ENCODE measurements around the gene LIM2. TPM values are rescaled to one million over a fixed set of nuclear protein-coding genes. Genes with fewer than 3 reads are reported as not detected.

LIM2 gene
- total and polyA plus RNA-seq, 2 donors (not counting 1 experiment from before 2014, with no cell fraction given) = not detected

- TF ChIP-seq EZH2 (IDR thresholded peaks at IDR 0.05; ENCODE audit: borderline replicate concordance, insufficient read depth, low read depth, low read length, poor library complexity, severe bottlenecking) (no peak), CTCF (IDR thresholded peaks at IDR 0.05) (no peak)
- Histone ChIP-seq H3K9me3 (ENCODE audit: control extremely low read depth in 1 of 3, control insufficient read depth in 2 of 3, insufficient read depth in 1 of 3, low read length in 2 of 3) (no peaks in the 10 kb centered on the region), H3K27me3 (replicated peaks in 1 of 4; ENCODE audit: control extremely low read depth in 1 of 4, control insufficient read depth in 3 of 4, insufficient read depth in 4 of 4, low read length in 3 of 4) (no peaks in the 10 kb centered on the region), H4K20me1 (ENCODE audit: control insufficient read depth, insufficient read depth, low read length, poor library complexity, severe bottlenecking) (no peaks in the 10 kb centered on the region), H3K79me2 (ENCODE audit: control insufficient read depth, insufficient read depth, low read length) (peaks cover 11% of the 10 kb centered on the region), H3K36me3 (replicated peaks in 1 of 2; ENCODE audit: control extremely low read depth in 1 of 2, control insufficient read depth in 1 of 2, extremely low read depth in 1 of 2, insufficient read depth in 2 of 2, low read length in 1 of 2) (no peaks in the 10 kb centered on the region), H3K4me1 (ENCODE audit: control insufficient read depth in 2 of 2, insufficient read depth in 2 of 2, low read length in 2 of 2) (peaks cover 5 to 31% of the 10 kb centered on the region in 2 donors), H2AFZ (ENCODE audit: insufficient read depth, low read depth, low read length, poor library complexity, severe bottlenecking) (peak overlapping the region; percentile 89), H3K4me2 (replicated peaks; ENCODE audit: low read depth, low read length, poor library complexity, severe bottlenecking) (peak overlapping the region; percentile 98), H3K9ac (ENCODE audit: low read length) (peak overlapping the region; percentile 83), H3K27ac (ENCODE audit: low read length in 2 of 2) (peak overlapping the region; percentile 80 to 87), H3K4me3 (ENCODE audit: control extremely low read depth in 1 of 5, extremely low read depth in 1 of 5, insufficient read depth in 1 of 5, low read depth in 2 of 5, low read length in 4 of 5) (peak overlapping the region; percentile 65 to 94 (median 78))
- Mint-ChIP-seq H3K27ac (peak overlapping the region; percentile 95), H3K27me3 (no peaks in the 10 kb centered on the region), H3K4me3 (peak overlapping the region; percentile 97), H3K9me3 (ENCODE audit: insufficient read depth) (no peaks in the 10 kb centered on the region), H3K4me1 (peaks cover 37% of the 10 kb centered on the region)
- ChIA-PET POLR2A (interaction anchor here (0.5 to 1.2 kb wide), 4 partner anchors 22 to 1034 kb away, joined by 3 to 14 read pairs (median 6); no protein-coding TSS in a partner anchor), CTCF (interaction anchor here (0.5 to 1.5 kb wide), 8 partner anchors 22 to 1992 kb away, joined by 3 to 7 read pairs (median 4); partner anchors contain the start of gene SIGLEC10)
- intact Hi-C loops (cut with micrococcal nuclease) = no loop called here
- DNase-seq (peak; percentile 66), ATAC-seq (ENCODE audit: low read depth) (no peak)
- 51% methylated on average over 9 of the region's 10 CpGs for WGBS (ENCODE audit: insufficient coverage)
Observed at GRCh38 chr19:51365211-51365964, 22.4 kb downstream of the LIM2 start.

Data from B cell (primary cell).